ENCODE results near the gene RYR3. TPM values are rescaled to one million over a fixed set of nuclear protein-coding genes. Genes with fewer than 3 reads are reported as not detected.

Gene RYR3
- total RNA-seq, 1 donor from 2014 or later, result 0.07 TPM

DNA sequence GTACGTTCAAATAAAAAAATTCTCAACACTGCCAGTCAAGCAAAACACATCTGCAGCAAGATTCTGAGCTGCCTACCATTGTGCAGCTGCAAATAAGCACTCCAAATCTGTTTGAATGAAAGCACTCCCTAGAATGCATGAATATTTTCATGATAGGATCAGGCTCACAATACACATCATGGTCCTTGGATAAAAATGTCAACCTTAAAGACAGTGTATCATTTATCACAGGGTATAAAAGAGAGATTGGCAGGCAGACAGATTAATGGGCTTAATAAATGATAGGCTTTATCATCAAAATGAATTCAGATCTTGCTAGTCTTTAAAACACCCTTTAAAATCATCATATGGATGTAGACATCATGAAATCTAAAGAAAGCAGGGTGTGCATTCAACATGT, 9.2 kb downstream of the RYR3 start:
- peaks cover 46% of the 10 kb centered on the region for H3K27me3 Mint-ChIP-seq (ENCODE audit: low read depth)
- no peaks in the 10 kb centered on the region for H3K36me3 Mint-ChIP-seq (ENCODE audit: low read depth)
- H3K4me3 Mint-ChIP-seq (ENCODE audit: unreplicated experiment), result no peak overlapping the region
- no peak for DNase-seq (ENCODE audit: low spot score)
- TF ChIP-seq, protein P1, sequence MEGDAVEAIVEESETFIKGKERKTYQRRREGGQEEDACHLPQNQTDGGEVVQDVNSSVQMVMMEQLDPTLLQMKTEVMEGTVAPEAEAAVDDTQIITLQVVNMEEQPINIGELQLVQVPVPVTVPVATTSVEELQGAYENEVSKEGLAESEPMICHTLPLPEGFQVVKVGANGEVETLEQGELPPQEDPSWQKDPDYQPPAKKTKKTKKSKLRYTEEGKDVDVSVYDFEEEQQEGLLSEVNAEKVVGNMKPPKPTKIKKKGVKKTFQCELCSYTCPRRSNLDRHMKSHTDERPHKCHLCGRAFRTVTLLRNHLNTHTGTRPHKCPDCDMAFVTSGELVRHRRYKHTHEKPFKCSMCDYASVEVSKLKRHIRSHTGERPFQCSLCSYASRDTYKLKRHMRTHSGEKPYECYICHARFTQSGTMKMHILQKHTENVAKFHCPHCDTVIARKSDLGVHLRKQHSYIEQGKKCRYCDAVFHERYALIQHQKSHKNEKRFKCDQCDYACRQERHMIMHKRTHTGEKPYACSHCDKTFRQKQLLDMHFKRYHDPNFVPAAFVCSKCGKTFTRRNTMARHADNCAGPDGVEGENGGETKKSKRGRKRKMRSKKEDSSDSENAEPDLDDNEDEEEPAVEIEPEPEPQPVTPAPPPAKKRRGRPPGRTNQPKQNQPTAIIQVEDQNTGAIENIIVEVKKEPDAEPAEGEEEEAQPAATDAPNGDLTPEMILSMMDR (IDR thresholded peaks at IDR 0.05), result no peak
- H3K9me3 Mint-ChIP-seq (ENCODE audit: low read depth), result no peaks in the 10 kb centered on the region
- no peaks in the 10 kb centered on the region for H3K4me1 Mint-ChIP-seq (ENCODE audit: low read depth)
- H3K27ac Mint-ChIP-seq (ENCODE audit: unreplicated experiment), result no peak overlapping the region

DNA sequence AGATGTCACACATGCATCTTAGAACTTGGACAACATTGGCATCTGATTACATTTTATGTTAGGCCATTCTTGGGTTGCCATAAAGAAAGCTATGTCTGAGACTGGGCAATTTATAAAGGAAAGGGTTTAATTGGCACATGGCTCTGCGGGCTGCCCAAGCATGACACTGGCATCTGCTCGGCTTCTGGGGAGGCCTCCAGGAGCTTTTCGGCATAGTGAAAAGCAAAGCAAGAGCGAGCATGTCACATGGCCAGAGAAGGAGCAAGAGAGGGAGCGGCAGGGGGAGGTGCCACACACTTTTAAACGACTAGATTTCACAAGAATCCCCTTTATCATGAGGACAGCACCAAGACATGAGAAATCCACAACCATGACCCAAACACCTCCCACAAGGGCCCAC, 11.3 kb downstream of the RYR3 start:
- H3K36me3 Mint-ChIP-seq (ENCODE audit: low read depth), result no peaks in the 10 kb centered on the region
- DNase-seq (ENCODE audit: low spot score), result no peak
- H3K4me3 Mint-ChIP-seq (ENCODE audit: unreplicated experiment), result no peak overlapping the region
- TF ChIP-seq, protein P1 (IDR thresholded peaks at IDR 0.05), result no peak
- no peak overlapping the region for H3K27ac Mint-ChIP-seq (ENCODE audit: unreplicated experiment)
- peaks cover 55% of the 10 kb centered on the region for H3K27me3 Mint-ChIP-seq (ENCODE audit: low read depth)
- no peaks in the 10 kb centered on the region for H3K9me3 Mint-ChIP-seq (ENCODE audit: low read depth)
- H3K4me1 Mint-ChIP-seq (ENCODE audit: low read depth), result no peaks in the 10 kb centered on the region

DNA sequence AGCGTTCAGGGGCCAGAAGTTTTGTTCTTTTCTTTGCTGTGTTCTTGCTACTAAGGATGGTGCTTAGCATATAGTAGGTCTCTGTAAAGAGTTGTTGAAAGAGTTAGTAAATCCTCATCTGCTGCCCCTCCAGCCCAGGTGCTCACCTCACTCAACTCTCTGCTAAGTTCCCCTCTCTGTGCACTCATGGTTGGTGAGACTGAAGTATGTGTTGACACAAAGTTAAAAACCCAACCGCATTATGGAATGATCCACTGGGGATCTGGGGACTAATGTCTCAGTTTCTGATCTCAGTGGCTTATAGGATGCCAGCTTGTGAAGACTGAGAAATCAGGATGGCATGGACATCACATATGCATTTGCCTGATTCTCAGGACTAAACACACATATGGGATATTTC, 13.8 kb downstream of the RYR3 start:
- H3K27ac Mint-ChIP-seq (ENCODE audit: unreplicated experiment), result no peak overlapping the region

DNA sequence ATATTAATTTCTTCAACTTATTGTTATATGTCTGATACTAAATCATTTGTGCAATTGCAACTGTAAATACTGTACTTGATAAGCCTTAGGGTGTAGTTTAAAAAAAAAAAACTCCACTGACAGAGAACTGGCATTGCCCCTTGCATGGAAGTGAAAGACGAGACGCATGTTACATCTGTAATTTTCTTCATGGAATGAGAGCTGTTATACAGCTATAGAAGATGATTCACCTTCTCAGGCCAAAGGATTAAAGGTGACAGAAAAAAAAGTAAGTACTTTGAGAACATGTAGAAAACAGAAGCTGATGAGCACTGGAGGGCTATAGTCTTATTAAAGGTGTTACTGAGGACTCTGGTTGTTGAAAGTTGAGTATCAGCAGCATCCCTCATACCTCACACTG, 16.1 kb downstream of the RYR3 start:
- Mint-ChIP-seq H3K4me1 (ENCODE audit: low read depth) (no peaks in the 10 kb centered on the region), H3K36me3 (ENCODE audit: low read depth) (no peaks in the 10 kb centered on the region), H3K27ac (ENCODE audit: unreplicated experiment) (no peak overlapping the region), H3K27me3 (ENCODE audit: low read depth) (peaks cover 56% of the 10 kb centered on the region), H3K4me3 (ENCODE audit: unreplicated experiment) (no peak overlapping the region), H3K9me3 (ENCODE audit: low read depth) (no peaks in the 10 kb centered on the region)
- TF ChIP-seq, protein P1 (IDR thresholded peaks at IDR 0.05), result no peak
- no peak for DNase-seq (ENCODE audit: low spot score)

More for the DNA sequence above, 13.8 kb downstream of the RYR3 start:
- no peaks in the 10 kb centered on the region for H3K36me3 Mint-ChIP-seq (ENCODE audit: low read depth)
- no peaks in the 10 kb centered on the region for H3K9me3 Mint-ChIP-seq (ENCODE audit: low read depth)
- no peaks in the 10 kb centered on the region for H3K4me1 Mint-ChIP-seq (ENCODE audit: low read depth)
- H3K27me3 Mint-ChIP-seq (ENCODE audit: low read depth), result peaks cover 55% of the 10 kb centered on the region
- TF ChIP-seq, protein P1 (IDR thresholded peaks at IDR 0.05), result no peak
- no peak for DNase-seq (ENCODE audit: low spot score)
- no peak overlapping the region for H3K4me3 Mint-ChIP-seq (ENCODE audit: unreplicated experiment)

DNA sequence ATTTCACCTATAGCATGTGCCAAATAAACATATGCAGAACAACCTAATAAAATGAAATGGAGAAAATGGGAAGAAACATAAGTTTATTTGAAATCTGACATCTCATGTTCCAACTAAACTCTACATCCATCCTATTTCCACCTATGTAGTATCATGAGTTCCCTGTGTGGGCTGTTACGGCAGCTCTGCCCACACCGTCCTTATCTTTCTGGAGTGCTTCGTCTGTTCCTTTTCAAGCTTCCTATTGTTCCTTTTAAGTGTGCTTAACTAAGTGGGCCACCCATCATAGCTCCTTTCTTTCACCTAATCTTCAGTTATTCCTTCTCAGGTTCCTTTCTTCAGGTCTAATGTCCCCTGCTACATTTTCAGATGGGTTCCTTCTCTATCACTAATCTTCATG, 17.3 kb downstream of the RYR3 start:
- Mint-ChIP-seq H3K27me3 (ENCODE audit: low read depth) (peaks cover 64% of the 10 kb centered on the region), H3K36me3 (ENCODE audit: low read depth) (no peaks in the 10 kb centered on the region), H3K4me1 (ENCODE audit: low read depth) (no peaks in the 10 kb centered on the region), H3K27ac (ENCODE audit: unreplicated experiment) (no peak overlapping the region), H3K4me3 (ENCODE audit: unreplicated experiment) (no peak overlapping the region), H3K9me3 (ENCODE audit: low read depth) (no peaks in the 10 kb centered on the region)
- DNase-seq (ENCODE audit: low spot score), result no peak
- TF ChIP-seq, protein P1 (IDR thresholded peaks at IDR 0.05), result no peak

All from chondrocyte (in vitro differentiated cells).